SH-SY5Y (cell line): ENCODE results near the gene DNAAF5.

Experiments
- GATA2 ChIP-seq: IDR thresholded peaks from 2 replicates; pipeline ENCODE4 v1.6.1; 2011; ENCODE audit warnings: mild to moderate bottlenecking, low read depth, low read length
- GATA3 ChIP-seq: IDR thresholded peaks from 2 replicates; pipeline ENCODE4 v1.6.1; 2011; ENCODE audit warnings: low read depth, mild to moderate bottlenecking, low read length, moderate library complexity

- no peak for TF ChIP-seq GATA3
- TF ChIP-seq GATA2, result no peak
Observed at GRCh38 chr7:787332-788240, 61.1 kb downstream of the DNAAF5 start.
